Endothelial cell of umbilical vein (primary cell): ENCODE results near the gene TMPRSS6. TPM values are rescaled to one million over a fixed set of nuclear protein-coding genes. Genes with fewer than 3 reads are reported as not detected.

Experiments
- BruUV-seq: library from RNA; stranded (reverse); fragments of 400-500 nt; replicated peaks from 2 replicates; lab custom pipeline; 2021; lab: Mats Ljungman, UMichigan
- CTCF ChIA-PET: fragments of 300-600, 350-600 bp; sonication (Branson Sonifier 250); formaldehyde crosslinking; loops from one replicate; lab custom pipeline; 2021; ENCODE audit warnings: antibody characterized with exemption, inconsistent platforms; lab: Charles Lee
- POLR2A ChIA-PET: fragments of 300-600, 350-600 bp; sonication (Branson Sonifier 250); formaldehyde crosslinking; loops from one replicate; lab custom pipeline; 2021; ENCODE audit warnings: antibody characterized with exemption, inconsistent platforms; lab: Charles Lee
- DNase-seq: peaks from one replicate; pipeline ENCODE4 v3.0.0-alpha.2; 2011; ENCODE audit warnings: low read depth, low spot score
- FAIRE-seq: peaks from 2 replicates; lab custom pipeline; 2011; peaks lifted over from hg19 to GRCh38; lab: Jason Lieb, UNC
- H2AFZ ChIP-seq: 2 replicates; pipeline ENCODE4 v1.6.0; 2012; ENCODE audit warnings: low read depth, low read length, control low read depth, inconsistent platforms
- H3K27ac ChIP-seq: 2 replicates; pipeline ENCODE4 v1.5.1; 2011; ENCODE audit warnings: low read depth, mild to moderate bottlenecking, control low read depth, low read length, moderate library complexity; ENCODE audit not compliant: insufficient read depth
- H3K27me3 ChIP-seq, 2 experiments: 2 replicates each; pipeline versions ENCODE4 v1.6.0 to v1.6.1; 2011; ENCODE audit warnings: low read length in 2 of 2, mixed read lengths in 1 of 2; ENCODE audit not compliant: control insufficient read depth in 2 of 2, insufficient read depth in 2 of 2
- H3K36me3 ChIP-seq, 2 experiments: 2 replicates in 1 of 2; 3 replicates in 1 of 2; pipeline ENCODE4 v1.5.1; 2011; ENCODE audit warnings: low read length in 2 of 2, mild to moderate bottlenecking in 1 of 2, moderate library complexity in 1 of 2; ENCODE audit not compliant: control insufficient read depth in 2 of 2, insufficient read depth in 2 of 2; ENCODE audit errors: extremely low read depth in 1 of 2
- H3K4me1 ChIP-seq: 3 replicates; pipeline ENCODE4 v1.5.1; 2011; ENCODE audit warnings: mild to moderate bottlenecking, low read length; ENCODE audit not compliant: control insufficient read depth, insufficient read depth; ENCODE audit errors: extremely low read depth
- H3K4me2 ChIP-seq: 2 replicates; pipeline ENCODE4 v1.6.1; 2011; ENCODE audit warnings: low read length, control low read depth, mixed read lengths; ENCODE audit not compliant: insufficient read depth
- H3K4me3 ChIP-seq, 3 experiments: fragments of 200-600 bp in 1 of 3; sonication (generic), shearing (Covaris generic) in 1 of 3; replicated peaks in 1 of 3; 2 replicates each; pipeline ENCODE4 v1.5.1; 2011 to 2016; ENCODE audit warnings: control low read depth in 3 of 3, low read length in 3 of 3, mild to moderate bottlenecking in 2 of 3, inconsistent platforms in 1 of 3, low read depth in 1 of 3, moderate library complexity in 1 of 3; ENCODE audit not compliant: insufficient read depth in 1 of 3
- H3K79me2 ChIP-seq: 2 replicates; pipeline ENCODE4 v1.6.0; 2012; ENCODE audit warnings: low read length, inconsistent platforms; ENCODE audit not compliant: control insufficient read depth, insufficient read depth
- H3K9ac ChIP-seq: replicated peaks from 2 replicates; pipeline ENCODE3; 2011; ENCODE audit warnings: low read length, control low read depth; ENCODE audit not compliant: insufficient read depth; ENCODE audit errors: extremely low read depth
- H3K9me1 ChIP-seq: replicated peaks from 3 replicates; pipeline ENCODE4 v1.6.0; 2011; ENCODE audit warnings: mild to moderate bottlenecking, low read length; ENCODE audit not compliant: control insufficient read depth, insufficient read depth; ENCODE audit errors: extremely low read depth
- H3K9me3 ChIP-seq: replicated peaks from 2 replicates; pipeline ENCODE4 v1.5.1; 2012; ENCODE audit warnings: low read length, inconsistent platforms; ENCODE audit not compliant: control insufficient read depth, insufficient read depth
- H4K20me1 ChIP-seq: replicated peaks from 2 replicates; pipeline ENCODE3; 2011; ENCODE audit warnings: mild to moderate bottlenecking, low read length; ENCODE audit not compliant: control insufficient read depth, insufficient read depth; ENCODE audit errors: extremely low read depth
- EZH2 ChIP-seq: IDR thresholded peaks from 2 replicates; pipeline ENCODE4 v1.6.1; 2012; ENCODE audit warnings: borderline replicate concordance, low read depth, mild to moderate bottlenecking, moderate library complexity, low read length, inconsistent platforms; ENCODE audit not compliant: severe bottlenecking
- FOS ChIP-seq: IDR thresholded peaks from 2 replicates; pipeline ENCODE4 v1.6.1; 2011; ENCODE audit warnings: mild to moderate bottlenecking, low read length, moderate library complexity, borderline replicate concordance; ENCODE audit not compliant: insufficient read depth
- GATA2 ChIP-seq: IDR thresholded peaks from 2 replicates; pipeline ENCODE4 v1.7.0; 2011; ENCODE audit warnings: low read depth, mild to moderate bottlenecking, moderate library complexity, mixed read lengths, low read length; ENCODE audit not compliant: insufficient read length, insufficient read depth
- JUN ChIP-seq: IDR thresholded peaks from 2 replicates; pipeline ENCODE4 v1.6.1; 2011; ENCODE audit warnings: borderline replicate concordance, low read depth; ENCODE audit not compliant: insufficient read length, insufficient read depth
- MAX ChIP-seq: IDR thresholded peaks from 2 replicates; pipeline ENCODE4 v1.6.1; 2011; ENCODE audit not compliant: insufficient read depth, insufficient read length
- MYC ChIP-seq: IDR thresholded peaks from one replicate; pipeline ENCODE4 v1.6.1; 2011; ENCODE audit warnings: mild to moderate bottlenecking, low read depth, low read length
- POLR2A ChIP-seq: IDR thresholded peaks from 2 replicates; pipeline ENCODE4 v1.6.1; 2012; ENCODE audit warnings: low read depth, mild to moderate bottlenecking, control low read depth, low read length
- POLR2AphosphoS5 ChIP-seq: IDR thresholded peaks from 2 replicates; pipeline ENCODE4 v1.6.1; 2012; ENCODE audit warnings: low read depth, mild to moderate bottlenecking, control low read depth, low read length, moderate library complexity; ENCODE audit not compliant: insufficient read depth
- dilution Hi-C: fragments of 300-500 bp; cut with MboI; formaldehyde crosslinking; loops from one replicate; pipeline ENCODE4 v1.15.0; 2019; ENCODE audit warnings: low sequenced_read_pairs; ENCODE audit not compliant: extremely low pct_ligation_motif_present
- intact Hi-C: fragments of 100-400 bp; cut with micrococcal nuclease; formaldehyde crosslinking; loops from one replicate; pipeline ENCODE4 v1.10.0; 2022
- polyA plus RNA-seq, 4 experiments: library from polyadenylated mRNA; depleted of rRNA in 3 of 4; stranded (reverse) in 3 of 4; unstranded in 1 of 4; fragments of >200 nt; gene quantifications; 2 replicates each; pipeline versions ENCODE4 v1.2.1 to v1.2.3, GENCODE V29; 2011 to 2012; ENCODE audit warnings: missing spikeins in 1 of 4
- total RNA-seq: library from RNA; stranded (reverse); gene quantifications from 2 replicates; pipeline ENCODE4 v1.2.3, GENCODE V29; 2021
- TF ChIP-seq, protein P1 (sequence below), 2 donors: IDR thresholded peaks; 1 replicate in 1 of 2; 2 replicates in 1 of 2; pipeline ENCODE4 v1.5.1; 2011; ENCODE audit warnings: low read length in 2 of 2, mild to moderate bottlenecking in 2 of 2, moderate library complexity in 2 of 2, control low read depth in 1 of 2, inconsistent platforms in 1 of 2, low read depth in 1 of 2; ENCODE audit not compliant: insufficient read depth in 1 of 2; ENCODE audit errors: extremely low read depth in 1 of 2

Gene TMPRSS6
- total and polyA plus RNA-seq, 2 donors (not counting 3 experiments of a cell fraction or from before 2014, with no cell fraction given), result not detected

DNA sequence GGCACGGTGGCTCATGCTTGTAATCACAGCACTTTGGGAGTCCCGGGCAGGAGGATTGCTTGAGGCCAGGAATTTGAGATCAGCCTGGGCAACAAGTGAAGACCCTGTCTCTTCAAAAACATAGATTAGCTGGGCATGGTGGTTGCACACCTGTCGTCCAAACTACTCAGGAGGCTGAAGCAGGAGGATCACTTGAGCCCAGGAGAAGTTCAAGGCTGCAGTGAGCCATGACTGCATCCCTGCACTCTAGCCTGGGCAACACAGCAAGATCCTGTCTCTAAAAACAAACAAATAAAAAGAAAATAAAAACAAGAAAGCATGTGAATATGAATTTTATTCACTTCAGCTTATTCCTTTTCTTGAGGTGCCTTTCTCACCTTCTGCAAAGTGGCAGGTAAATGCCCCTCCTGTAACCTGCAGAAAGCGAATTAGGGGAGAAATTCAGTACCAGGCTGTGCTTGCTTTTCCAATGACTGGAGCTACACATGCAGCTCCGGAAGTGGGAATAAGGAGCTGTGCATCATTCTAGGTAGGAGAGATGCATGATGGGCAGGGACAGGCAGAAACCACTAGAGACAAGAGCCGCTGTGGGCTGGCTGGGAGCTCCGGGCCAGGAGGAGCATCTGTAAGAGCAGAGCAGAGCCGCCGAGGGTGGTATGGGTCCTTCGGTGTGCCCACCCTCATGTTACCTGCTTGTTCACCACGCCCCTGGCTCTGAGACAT is 72.7 kb downstream of the TMPRSS6 start:
- ChIA-PET CTCF (interaction anchor here (0.7 to 6.8 kb wide), 3 partner anchors 13 to 222 kb away, joined by 3 to 33 read pairs (median 3); partner anchors contain the start of genes MPST and TST), POLR2A (no interaction called here)
- Histone ChIP-seq H4K20me1 (no peaks in the 10 kb centered on the region), H3K27me3 (no peaks in the 10 kb centered on the region), H2AFZ (no peak overlapping the region), H3K9ac (no peak overlapping the region), H3K4me3 (no peak overlapping the region), H3K27ac (no peak overlapping the region), H3K4me1 (peaks cover 16% of the 10 kb centered on the region), H3K9me3 (no peaks in the 10 kb centered on the region), H3K79me2 (no peaks in the 10 kb centered on the region), H3K4me2 (no peak overlapping the region), H3K36me3 (no peaks in the 10 kb centered on the region), H3K9me1 (no peaks in the 10 kb centered on the region)
- intact Hi-C loops, result no loop called here
- dilution Hi-C loops, result no loop called here
- no peak for FAIRE-seq
- DNase-seq, result no peak
- no TSS peak for BruUV-seq
- no peak for TF ChIP-seq MYC
- TF ChIP-seq POLR2A, result no peak
- no peak for TF ChIP-seq POLR2AphosphoS5
- TF ChIP-seq FOS, result no peak
- no peak for TF ChIP-seq JUN
- TF ChIP-seq EZH2, result no peak
- TF ChIP-seq, protein P1, sequence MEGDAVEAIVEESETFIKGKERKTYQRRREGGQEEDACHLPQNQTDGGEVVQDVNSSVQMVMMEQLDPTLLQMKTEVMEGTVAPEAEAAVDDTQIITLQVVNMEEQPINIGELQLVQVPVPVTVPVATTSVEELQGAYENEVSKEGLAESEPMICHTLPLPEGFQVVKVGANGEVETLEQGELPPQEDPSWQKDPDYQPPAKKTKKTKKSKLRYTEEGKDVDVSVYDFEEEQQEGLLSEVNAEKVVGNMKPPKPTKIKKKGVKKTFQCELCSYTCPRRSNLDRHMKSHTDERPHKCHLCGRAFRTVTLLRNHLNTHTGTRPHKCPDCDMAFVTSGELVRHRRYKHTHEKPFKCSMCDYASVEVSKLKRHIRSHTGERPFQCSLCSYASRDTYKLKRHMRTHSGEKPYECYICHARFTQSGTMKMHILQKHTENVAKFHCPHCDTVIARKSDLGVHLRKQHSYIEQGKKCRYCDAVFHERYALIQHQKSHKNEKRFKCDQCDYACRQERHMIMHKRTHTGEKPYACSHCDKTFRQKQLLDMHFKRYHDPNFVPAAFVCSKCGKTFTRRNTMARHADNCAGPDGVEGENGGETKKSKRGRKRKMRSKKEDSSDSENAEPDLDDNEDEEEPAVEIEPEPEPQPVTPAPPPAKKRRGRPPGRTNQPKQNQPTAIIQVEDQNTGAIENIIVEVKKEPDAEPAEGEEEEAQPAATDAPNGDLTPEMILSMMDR (IDR thresholded peaks at IDR 0.05; ENCODE audit: extremely low read depth in 1 of 2, insufficient read depth in 1 of 2, low read depth in 1 of 2, low read length in 2 of 2), result no peak
- TF ChIP-seq GATA2, result no peak
- no peak for TF ChIP-seq MAX
